SK-N-SH (cell line): ENCODE measurements around the gene NFASC.

Source experiments
- CTCF ChIP-seq: fragments of 200-600 bp; sonication (generic); IDR thresholded peaks from 2 replicates; pipeline ENCODE4 v1.6.1; 2017; ENCODE audit warnings: antibody characterized with exemption, mild to moderate bottlenecking, moderate library complexity
- GABPA ChIP-seq: IDR thresholded peaks from 2 replicates; pipeline ENCODE4 v1.4.0; 2012; ENCODE audit warnings: low read depth, mild to moderate bottlenecking
- MAX ChIP-seq: IDR thresholded peaks from 2 replicates; pipeline ENCODE4 v1.4.0; 2012; ENCODE audit warnings: low read depth
- PBX3 ChIP-seq: IDR thresholded peaks from 2 replicates; pipeline ENCODE4; 2012
- RFX5 ChIP-seq: IDR thresholded peaks from 2 replicates; pipeline ENCODE4 v1.6.1; 2012; ENCODE audit warnings: mild to moderate bottlenecking, improper control_type of control experiment, low read length
- SMC3 ChIP-seq: IDR thresholded peaks from 2 replicates; pipeline ENCODE4 v1.6.1; 2012; ENCODE audit warnings: low read depth, low read length, improper control_type of control experiment
- TAF1 ChIP-seq: IDR thresholded peaks from 2 replicates; pipeline ENCODE4 v1.6.1; 2012; ENCODE audit warnings: low read depth, mild to moderate bottlenecking, low read length, moderate library complexity, borderline replicate concordance
- USF1 ChIP-seq: IDR thresholded peaks from 2 replicates; pipeline ENCODE4 v1.4.0; 2012; ENCODE audit warnings: low read depth, borderline replicate concordance
- YY1 ChIP-seq: IDR thresholded peaks from 2 replicates; pipeline ENCODE4 v1.4.0; 2012; ENCODE audit warnings: low read depth, mild to moderate bottlenecking

GRCh38 chr1:204900721-204901120, 30.1 kb downstream of the NFASC start:
- TF ChIP-seq SMC3 (no peak), GABPA (no peak), CTCF (no peak), TAF1 (no peak), PBX3 (no peak), RFX5 (no peak), USF1 (no peak), MAX (no peak), YY1 (no peak)
